Stomach (tissue), 4 donors: ENCODE measurements around the gene TBC1D8.

Experiments
- CTCF ChIP-seq, 7 experiments: fragments of 450-650 bp in 4 of 7; fragments of 200-600 bp in 3 of 7; sonication (generic) in 3 of 7; IDR thresholded peaks; one replicate each; pipeline ENCODE4 v1.5.1; 2016 to 2019; ENCODE audit warnings: antibody characterized with exemption in 7 of 7, control low read depth in 2 of 7, mild to moderate bottlenecking in 1 of 7
- POLR2A ChIP-seq, 4 donors: fragments of 450-650 bp; IDR thresholded peaks; one replicate each; pipeline ENCODE4 v1.6.1; 2016; ENCODE audit warnings: antibody characterized with exemption in 4 of 4, control low read depth in 2 of 4, mild to moderate bottlenecking in 1 of 4, moderate library complexity in 1 of 4

GRCh38 chr2:101007415-101008345 lies 143.5 kb downstream of the TBC1D8 start:
- no peak for TF ChIP-seq CTCF (IDR thresholded peaks at IDR 0.05)
- TF ChIP-seq POLR2A (IDR thresholded peaks at IDR 0.05): no peak
